ENCODE measurements around the gene HDGFL2. TPM values are rescaled to one million over a fixed set of nuclear protein-coding genes. Genes with fewer than 3 reads are reported as not detected.

The HDGFL2 gene
- total and polyA plus RNA-seq, 10 of the 15 experiments (the other 5 are each of a cell fraction or from before 2014, with no cell fraction given): 0.16 to 56.9 (median 25.3) TPM

DNA sequence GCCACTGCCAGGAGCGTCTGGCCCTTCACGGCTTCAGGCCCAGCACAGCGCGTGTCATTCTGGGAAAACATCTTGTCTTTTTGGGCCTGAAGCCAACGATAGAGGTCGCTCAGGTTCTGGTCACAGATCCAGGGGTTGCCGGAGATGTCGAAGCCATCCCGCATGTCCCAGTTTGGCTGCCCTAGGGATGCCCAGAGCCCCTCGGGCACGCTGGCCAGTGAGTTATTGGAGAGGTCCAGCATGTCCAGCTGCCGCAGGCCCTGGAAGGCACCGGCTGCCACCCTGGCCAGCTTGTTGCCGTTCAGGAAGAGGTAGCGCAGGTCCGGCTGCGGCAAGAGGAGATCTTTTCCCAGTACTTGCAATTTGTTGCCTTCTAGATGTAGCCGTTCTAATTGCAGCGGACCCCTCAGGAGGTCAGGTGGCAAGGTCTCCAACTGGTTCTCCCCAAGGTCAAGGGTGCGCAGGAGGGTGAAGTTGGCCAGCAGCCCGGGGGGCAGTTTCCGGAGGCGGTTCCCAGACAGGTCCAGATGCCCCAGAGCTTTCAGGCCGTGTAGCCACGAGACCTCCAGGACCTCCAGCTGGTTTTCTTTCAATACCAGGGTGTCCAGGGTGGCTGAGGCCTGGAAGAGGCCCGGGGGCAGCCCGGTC lies 66.0 kb downstream of the HDGFL2 start:
- no peak for DNase-seq (ENCODE audit: low read depth, low spot score)
- ATAC-seq: no peak
- in situ Hi-C loops (cut with MboI) (no loop called here), intact Hi-C loops (cut with micrococcal nuclease; ENCODE audit: unreplicated experiment) (no loop called here)
- no peaks in the 10 kb centered on the region for H3K36me3 ChIP-seq (ENCODE audit: control insufficient read depth in 2 of 2, insufficient read depth in 2 of 2, low read length in 1 of 2)
- no peak overlapping the region for H3K9ac ChIP-seq (ENCODE audit: control insufficient read depth, insufficient read depth, low read length)
- ChIA-PET SMC1A (ENCODE audit: uncharacterized antibody, unreplicated experiment) (no interaction called here), POLR2A (no interaction called here), RAD21 (ENCODE audit: unreplicated experiment) (no interaction called here), CTCF (interaction anchor here (0.7 to 4.8 kb wide), 3 partner anchors 14 to 121 kb away, joined by 3 to 44 read pairs (median 4); no protein-coding TSS in a partner anchor)
- no peak overlapping the region for H2AFZ ChIP-seq (ENCODE audit: control insufficient read depth, low read depth, low read length)
- WGBS (ENCODE audit: insufficient coverage, insufficient replicate concordance, low lambda C conversion rate, missing lambda C conversion rate): 77% methylated on average over 27 of the region's 27 CpGs
- H3K27ac ChIP-seq (ENCODE audit: control insufficient read depth, insufficient read depth): no peak overlapping the region
- peaks cover 2% of the 10 kb centered on the region; the same call in 2 of the 3 replicates for H3K9me3 ChIP-seq (replicated peaks; ENCODE audit: control insufficient read depth, insufficient read depth, low read length)
- no peak overlapping the region for H3K4me2 ChIP-seq (ENCODE audit: control insufficient read depth, insufficient read depth)
- FAIRE-seq: no peak
- H4K20me1 ChIP-seq (ENCODE audit: control insufficient read depth, insufficient read depth): no peaks in the 10 kb centered on the region
- H3K4me3 ChIP-seq: no peak overlapping the region
- peaks cover 12% of the 10 kb centered on the region for H3K4me1 ChIP-seq (ENCODE audit: control insufficient read depth, insufficient read depth, low read length)
- H3K27me3 ChIP-seq (replicated peaks in 1 of 2; ENCODE audit: control insufficient read depth in 2 of 2, insufficient read depth in 2 of 2, low read length in 1 of 2): no peaks in the 10 kb centered on the region; a peak in 1 of 4 replicates
- no TSS peak for BruUV-seq (replicated peaks)
- H3K79me2 ChIP-seq (ENCODE audit: control insufficient read depth, insufficient read depth, low read length): no peaks in the 10 kb centered on the region
- TF ChIP-seq, protein P1, sequence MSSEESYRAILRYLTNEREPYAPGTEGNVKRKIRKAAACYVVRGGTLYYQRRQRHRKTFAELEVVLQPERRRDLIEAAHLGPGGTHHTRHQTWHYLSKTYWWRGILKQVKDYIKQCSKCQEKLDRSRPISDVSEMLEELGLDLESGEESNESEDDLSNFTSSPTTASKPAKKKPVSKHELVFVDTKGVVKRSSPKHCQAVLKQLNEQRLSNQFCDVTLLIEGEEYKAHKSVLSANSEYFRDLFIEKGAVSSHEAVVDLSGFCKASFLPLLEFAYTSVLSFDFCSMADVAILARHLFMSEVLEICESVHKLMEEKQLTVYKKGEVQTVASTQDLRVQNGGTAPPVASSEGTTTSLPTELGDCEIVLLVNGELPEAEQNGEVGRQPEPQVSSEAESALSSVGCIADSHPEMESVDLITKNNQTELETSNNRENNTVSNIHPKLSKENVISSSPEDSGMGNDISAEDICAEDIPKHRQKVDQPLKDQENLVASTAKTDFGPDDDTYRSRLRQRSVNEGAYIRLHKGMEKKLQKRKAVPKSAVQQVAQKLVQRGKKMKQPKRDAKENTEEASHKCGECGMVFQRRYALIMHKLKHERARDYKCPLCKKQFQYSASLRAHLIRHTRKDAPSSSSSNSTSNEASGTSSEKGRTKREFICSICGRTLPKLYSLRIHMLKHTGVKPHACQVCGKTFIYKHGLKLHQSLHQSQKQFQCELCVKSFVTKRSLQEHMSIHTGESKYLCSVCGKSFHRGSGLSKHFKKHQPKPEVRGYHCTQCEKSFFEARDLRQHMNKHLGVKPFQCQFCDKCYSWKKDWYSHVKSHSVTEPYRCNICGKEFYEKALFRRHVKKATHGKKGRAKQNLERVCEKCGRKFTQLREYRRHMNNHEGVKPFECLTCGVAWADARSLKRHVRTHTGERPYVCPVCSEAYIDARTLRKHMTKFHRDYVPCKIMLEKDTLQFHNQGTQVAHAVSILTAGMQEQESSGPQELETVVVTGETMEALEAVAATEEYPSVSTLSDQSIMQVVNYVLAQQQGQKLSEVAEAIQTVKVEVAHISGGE (CRISPR knock-in tag; IDR thresholded peaks at IDR 0.05): no peak
- TF ChIP-seq SRF (IDR thresholded peaks at IDR 0.05; ENCODE audit: low read depth in 2 of 2, low read length in 2 of 2) (no peak), NFYA (IDR thresholded peaks at IDR 0.05; ENCODE audit: borderline replicate concordance, low read depth, low read length) (no peak), IRF4 (IDR thresholded peaks at IDR 0.05; ENCODE audit: low read depth, low read length) (no peak), NR2C1 (IDR thresholded peaks at IDR 0.05) (no peak), BACH1 (IDR thresholded peaks at IDR 0.05; ENCODE audit: borderline replicate concordance) (no peak)
- TF ChIP-seq, protein P2, sequence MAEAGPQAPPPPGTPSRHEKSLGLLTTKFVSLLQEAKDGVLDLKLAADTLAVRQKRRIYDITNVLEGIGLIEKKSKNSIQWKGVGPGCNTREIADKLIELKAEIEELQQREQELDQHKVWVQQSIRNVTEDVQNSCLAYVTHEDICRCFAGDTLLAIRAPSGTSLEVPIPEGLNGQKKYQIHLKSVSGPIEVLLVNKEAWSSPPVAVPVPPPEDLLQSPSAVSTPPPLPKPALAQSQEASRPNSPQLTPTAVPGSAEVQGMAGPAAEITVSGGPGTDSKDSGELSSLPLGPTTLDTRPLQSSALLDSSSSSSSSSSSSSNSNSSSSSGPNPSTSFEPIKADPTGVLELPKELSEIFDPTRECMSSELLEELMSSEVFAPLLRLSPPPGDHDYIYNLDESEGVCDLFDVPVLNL (IDR thresholded peaks at IDR 0.05; ENCODE audit: low read depth, low read length): no peak
- TF ChIP-seq, protein P3, sequence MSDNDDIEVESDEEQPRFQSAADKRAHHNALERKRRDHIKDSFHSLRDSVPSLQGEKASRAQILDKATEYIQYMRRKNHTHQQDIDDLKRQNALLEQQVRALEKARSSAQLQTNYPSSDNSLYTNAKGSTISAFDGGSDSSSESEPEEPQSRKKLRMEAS (IDR thresholded peaks at IDR 0.05; ENCODE audit: low read depth, low read length): no peak
- TF ChIP-seq, protein P4, sequence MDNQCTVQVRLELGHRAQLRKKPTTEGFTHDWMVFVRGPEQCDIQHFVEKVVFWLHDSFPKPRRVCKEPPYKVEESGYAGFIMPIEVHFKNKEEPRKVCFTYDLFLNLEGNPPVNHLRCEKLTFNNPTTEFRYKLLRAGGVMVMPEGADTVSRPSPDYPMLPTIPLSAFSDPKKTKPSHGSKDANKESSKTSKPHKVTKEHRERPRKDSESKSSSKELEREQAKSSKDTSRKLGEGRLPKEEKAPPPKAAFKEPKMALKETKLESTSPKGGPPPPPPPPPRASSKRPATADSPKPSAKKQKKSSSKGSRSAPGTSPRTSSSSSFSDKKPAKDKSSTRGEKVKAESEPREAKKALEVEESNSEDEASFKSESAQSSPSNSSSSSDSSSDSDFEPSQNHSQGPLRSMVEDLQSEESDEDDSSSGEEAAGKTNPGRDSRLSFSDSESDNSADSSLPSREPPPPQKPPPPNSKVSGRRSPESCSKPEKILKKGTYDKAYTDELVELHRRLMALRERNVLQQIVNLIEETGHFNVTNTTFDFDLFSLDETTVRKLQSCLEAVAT (IDR thresholded peaks at IDR 0.05): no peak
- TF ChIP-seq, protein P5, sequence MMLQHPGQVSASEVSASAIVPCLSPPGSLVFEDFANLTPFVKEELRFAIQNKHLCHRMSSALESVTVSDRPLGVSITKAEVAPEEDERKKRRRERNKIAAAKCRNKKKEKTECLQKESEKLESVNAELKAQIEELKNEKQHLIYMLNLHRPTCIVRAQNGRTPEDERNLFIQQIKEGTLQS (IDR thresholded peaks at IDR 0.05; ENCODE audit: borderline replicate concordance, extremely low read depth, low read depth, low read length): no peak
- TF ChIP-seq, protein P6, sequence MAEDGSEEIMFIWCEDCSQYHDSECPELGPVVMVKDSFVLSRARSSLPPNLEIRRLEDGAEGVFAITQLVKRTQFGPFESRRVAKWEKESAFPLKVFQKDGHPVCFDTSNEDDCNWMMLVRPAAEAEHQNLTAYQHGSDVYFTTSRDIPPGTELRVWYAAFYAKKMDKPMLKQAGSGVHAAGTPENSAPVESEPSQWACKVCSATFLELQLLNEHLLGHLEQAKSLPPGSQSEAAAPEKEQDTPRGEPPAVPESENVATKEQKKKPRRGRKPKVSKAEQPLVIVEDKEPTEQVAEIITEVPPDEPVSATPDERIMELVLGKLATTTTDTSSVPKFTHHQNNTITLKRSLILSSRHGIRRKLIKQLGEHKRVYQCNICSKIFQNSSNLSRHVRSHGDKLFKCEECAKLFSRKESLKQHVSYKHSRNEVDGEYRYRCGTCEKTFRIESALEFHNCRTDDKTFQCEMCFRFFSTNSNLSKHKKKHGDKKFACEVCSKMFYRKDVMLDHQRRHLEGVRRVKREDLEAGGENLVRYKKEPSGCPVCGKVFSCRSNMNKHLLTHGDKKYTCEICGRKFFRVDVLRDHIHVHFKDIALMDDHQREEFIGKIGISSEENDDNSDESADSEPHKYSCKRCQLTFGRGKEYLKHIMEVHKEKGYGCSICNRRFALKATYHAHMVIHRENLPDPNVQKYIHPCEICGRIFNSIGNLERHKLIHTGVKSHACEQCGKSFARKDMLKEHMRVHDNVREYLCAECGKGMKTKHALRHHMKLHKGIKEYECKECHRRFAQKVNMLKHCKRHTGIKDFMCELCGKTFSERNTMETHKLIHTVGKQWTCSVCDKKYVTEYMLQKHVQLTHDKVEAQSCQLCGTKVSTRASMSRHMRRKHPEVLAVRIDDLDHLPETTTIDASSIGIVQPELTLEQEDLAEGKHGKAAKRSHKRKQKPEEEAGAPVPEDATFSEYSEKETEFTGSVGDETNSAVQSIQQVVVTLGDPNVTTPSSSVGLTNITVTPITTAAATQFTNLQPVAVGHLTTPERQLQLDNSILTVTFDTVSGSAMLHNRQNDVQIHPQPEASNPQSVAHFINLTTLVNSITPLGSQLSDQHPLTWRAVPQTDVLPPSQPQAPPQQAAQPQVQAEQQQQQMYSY (CRISPR knock-in tag; IDR thresholded peaks at IDR 0.05): no peak

Data from GM12878 (cell line).